GM23338 (cell line): ENCODE results near the gene SRSF9. TPM values are rescaled to one million over a fixed set of nuclear protein-coding genes. Genes with fewer than 3 reads are reported as not detected.

ENCODE experiments used
- ATAC-seq: fragments of 200-7000 bp; cut with Tn5 transposase; 3 replicates; pipeline ENCODE4 v1.9.1; 2020
- DNase-seq: peaks from one replicate; pipeline ENCODE4 v3.0.0-alpha.2; 2015; ENCODE audit warnings: low spot score
- H2AFZ ChIP-seq: fragments of 200-600 bp; sonication (generic); 2 replicates; pipeline ENCODE4 v1.8.0; 2016; ENCODE audit warnings: antibody characterized with exemption, mild to moderate bottlenecking, moderate library complexity
- H3F3A ChIP-seq: fragments of 200-600 bp; sonication (generic); replicated peaks from 2 replicates; pipeline ENCODE4 v1.8.0; 2017; ENCODE audit warnings: antibody characterized with exemption, mixed run types, low read depth
- H3K27ac ChIP-seq: fragments of 200-600 bp; sonication (generic); 2 replicates; pipeline ENCODE4 v1.6.1; 2016; ENCODE audit warnings: low read depth
- H3K27me3 ChIP-seq: fragments of 200-600 bp; sonication (generic); 2 replicates; pipeline ENCODE4 v1.8.0; 2016; ENCODE audit warnings: mild to moderate bottlenecking, mixed run types, moderate library complexity; ENCODE audit not compliant: insufficient read depth
- H3K36me3 ChIP-seq: fragments of 200-600 bp; sonication (generic); 2 replicates; pipeline ENCODE4 v1.8.0; 2016; ENCODE audit warnings: mild to moderate bottlenecking; ENCODE audit not compliant: insufficient read depth
- H3K4me1 ChIP-seq: fragments of 200-600 bp; sonication (generic); 2 replicates; pipeline ENCODE4 v1.8.0; 2016; ENCODE audit warnings: mild to moderate bottlenecking, moderate library complexity; ENCODE audit not compliant: insufficient read depth
- H3K4me2 ChIP-seq: fragments of 200-600 bp; sonication (generic); 2 replicates; pipeline ENCODE4 v1.7.1; 2017; ENCODE audit warnings: mixed run types
- H3K4me3 ChIP-seq: fragments of 200-600 bp; sonication (generic); 2 replicates; pipeline ENCODE4 v1.6.1; 2016; ENCODE audit warnings: mixed run types
- H3K79me2 ChIP-seq: fragments of 200-600 bp; sonication (generic); replicated peaks from 2 replicates; pipeline ENCODE4 v1.8.0; 2017; ENCODE audit warnings: mild to moderate bottlenecking; ENCODE audit not compliant: insufficient read depth
- H3K9me2 ChIP-seq: fragments of 200-600 bp; sonication (generic); 2 replicates; pipeline ENCODE4 v1.8.0; 2017; ENCODE audit not compliant: insufficient read depth
- H4K20me1 ChIP-seq: fragments of 200-600 bp; sonication (generic); replicated peaks from 2 replicates; pipeline ENCODE4 v1.8.0; 2017; ENCODE audit warnings: mild to moderate bottlenecking; ENCODE audit not compliant: insufficient read depth
- H3K27ac Mint-ChIP-seq: 2 replicates; pipeline ENCODE4 v1.8.0; 2020; ENCODE audit warnings: inconsistent platforms, mild to moderate bottlenecking, moderate library complexity, mixed read lengths
- H3K27me3 Mint-ChIP-seq: 3 replicates; pipeline ENCODE4 v1.8.0; 2022; ENCODE audit warnings: low read depth, mild to moderate bottlenecking, moderate library complexity, mixed read lengths, inconsistent platforms; ENCODE audit not compliant: insufficient read depth, poor library complexity
- H3K36me3 Mint-ChIP-seq: 3 replicates; pipeline ENCODE4 v1.8.0; 2021; ENCODE audit warnings: low read depth, mild to moderate bottlenecking, inconsistent platforms, moderate library complexity, mixed read lengths
- H3K4me1 Mint-ChIP-seq: 3 replicates; pipeline ENCODE4 v1.8.0; 2020; ENCODE audit warnings: mild to moderate bottlenecking, inconsistent platforms, mixed read lengths
- H3K4me3 Mint-ChIP-seq: 3 replicates; pipeline ENCODE4 v1.8.0; 2021; ENCODE audit warnings: moderate library complexity, mild to moderate bottlenecking, inconsistent platforms, mixed read lengths
- H3K9me3 Mint-ChIP-seq: 3 replicates; pipeline ENCODE4 v1.8.0; 2020; ENCODE audit warnings: moderate library complexity, mild to moderate bottlenecking, inconsistent platforms, mixed read lengths
- CREB1 ChIP-seq: fragments of 250-450 bp; sonication (Bioruptor Pico); IDR thresholded peaks from 2 replicates; pipeline ENCODE4 v1.5.0; 2020; ENCODE audit warnings: low read depth, mild to moderate bottlenecking, moderate library complexity
- CTCF ChIP-seq, 2 experiments: fragments of 200-600 bp in 1 of 2; sonication (generic) in 1 of 2; conservative IDR thresholded peaks; 2 replicates each; pipeline versions ENCODE4 v1.5.1 to v1.6.1; 2016 to 2017; ENCODE audit warnings: antibody characterized with exemption in 2 of 2, low read depth in 2 of 2, mild to moderate bottlenecking in 2 of 2, moderate library complexity in 1 of 2
- ETS1 ChIP-seq: IDR thresholded peaks from 2 replicates; pipeline ENCODE4 v1.6.1; 2016; ENCODE audit warnings: antibody characterized with exemption
- EZH2 ChIP-seq: fragments of 200-600 bp; sonication (generic); IDR thresholded peaks from one replicate; pipeline ENCODE4 v1.8.0; 2017; ENCODE audit warnings: antibody characterized with exemption, mild to moderate bottlenecking, low read depth; ENCODE audit not compliant: unreplicated experiment
- EZH2phosphoT487 ChIP-seq: fragments of 200-600 bp; sonication (generic); IDR thresholded peaks from one replicate; pipeline ENCODE4 v1.8.1; 2018; ENCODE audit warnings: antibody characterized with exemption; ENCODE audit not compliant: unreplicated experiment
- JUNB ChIP-seq: IDR thresholded peaks from one replicate; pipeline ENCODE4 v1.6.1; 2016; ENCODE audit warnings: antibody characterized with exemption; ENCODE audit not compliant: unreplicated experiment
- NANOG ChIP-seq: IDR thresholded peaks from 2 replicates; pipeline ENCODE4 v1.6.1; 2016; ENCODE audit warnings: antibody characterized with exemption, borderline replicate concordance
- POLR2AphosphoS5 ChIP-seq: IDR thresholded peaks from 2 replicates; pipeline ENCODE4 v1.6.1; 2016; ENCODE audit warnings: antibody characterized with exemption, low read depth
- REST ChIP-seq: IDR thresholded peaks from one replicate; pipeline ENCODE4 v1.6.1; 2018; ENCODE audit warnings: antibody characterized with exemption; ENCODE audit not compliant: unreplicated experiment
- STAT1 ChIP-seq: IDR thresholded peaks from one replicate; pipeline ENCODE4 v1.6.1; 2016; ENCODE audit warnings: antibody characterized with exemption; ENCODE audit not compliant: unreplicated experiment
- ZNF114 ChIP-seq: fragments of 250-450 bp; sonication (Bioruptor Pico); IDR thresholded peaks from 2 replicates; pipeline ENCODE4 v1.5.0; 2020; ENCODE audit warnings: mild to moderate bottlenecking, moderate library complexity
- ZNF331 ChIP-seq: fragments of 250-450 bp; sonication (Bioruptor Pico); IDR thresholded peaks from 2 replicates; pipeline ENCODE4 v1.5.0; 2020; ENCODE audit warnings: low read depth, mild to moderate bottlenecking, moderate library complexity
- ZNF462 ChIP-seq: fragments of 250-450 bp; sonication (Bioruptor Pico); IDR thresholded peaks from 2 replicates; pipeline ENCODE4 v1.5.0; 2020; ENCODE audit warnings: mild to moderate bottlenecking, moderate library complexity
- polyA plus RNA-seq: library from polyadenylated mRNA; unstranded; fragments of >200 nt; fragmentation: Nextera tagmentation; extraction: Ambion mirVana; gene quantifications from 2 replicates; pipeline ENCODE4 v1.2.1, GENCODE V29; 2016
- total RNA-seq: library from RNA; depleted of rRNA; stranded (reverse); fragments of >200 nt; shearing (Covaris generic); gene quantifications from 2 replicates; pipeline ENCODE4 v1.2.3, GENCODE V29; 2014

The SRSF9 gene
- total and polyA plus RNA-seq, 2 experiments from 2014 or later: 250 to 481 TPM

- Histone ChIP-seq H3K9me2 (no peaks in the 10 kb centered on the region), H3K36me3 (peaks cover 8% of the 10 kb centered on the region), H3K4me3 (peak overlapping the region; percentile 77), H3K27me3 (0 out of 2 replicates have a peak, but pooled peaks cover 1% of the 10 kb centered on the region), H3F3A (peaks cover 22% of the 10 kb centered on the region), H3K4me2 (peak overlapping the region; percentile 88), H2AFZ (peak overlapping the region; percentile 99), H3K4me1 (peaks cover 13% of the 10 kb centered on the region; the same call in 1 of the 2 replicates), H4K20me1 (peaks cover 28% of the 10 kb centered on the region), H3K79me2 (peaks cover 38% of the 10 kb centered on the region), H3K27ac (peak overlapping the region; percentile 69)
- H3K4me1 Mint-ChIP-seq: peaks cover 29% of the 10 kb centered on the region
- H3K27ac Mint-ChIP-seq: no peak overlapping the region
- ATAC-seq: peak; percentile 35
- DNase-seq: peak; percentile 48
- peak overlapping the region; percentile 96 for H3K4me3 Mint-ChIP-seq
- no peak for TF ChIP-seq CTCF (conservative IDR thresholded peaks at IDR 0.05; ENCODE audit: low read depth in 2 of 2)
- TF ChIP-seq ETS1: no peak
- TF ChIP-seq ZNF331 (CRISPR knock-in tag): no peak
- TF ChIP-seq STAT1: no peak
- no peak for TF ChIP-seq ZNF462 (CRISPR knock-in tag)
- TF ChIP-seq ZNF114: no peak
- no peak for TF ChIP-seq CREB1 (CRISPR knock-in tag)
- no peak for TF ChIP-seq POLR2AphosphoS5
- no peak for TF ChIP-seq EZH2phosphoT487
- TF ChIP-seq REST: no peak
- no peak for TF ChIP-seq EZH2
- no peak for TF ChIP-seq NANOG
- TF ChIP-seq JUNB: no peak
- H3K9me3 Mint-ChIP-seq: no peaks in the 10 kb centered on the region
- peaks cover 4% of the 10 kb centered on the region for H3K27me3 Mint-ChIP-seq
- peaks cover 31% of the 10 kb centered on the region for H3K36me3 Mint-ChIP-seq
Observed at GRCh38 chr12:120470150-120470784, 719 bp upstream of the SRSF9 start.
